ENCODE data around the gene WWOX. TPM values are rescaled to one million over a fixed set of nuclear protein-coding genes. Genes with fewer than 3 reads are reported as not detected.

The WWOX gene
- total RNA-seq, 2 donors from 2014 or later, result 33.8 to 82.5 TPM

DNA sequence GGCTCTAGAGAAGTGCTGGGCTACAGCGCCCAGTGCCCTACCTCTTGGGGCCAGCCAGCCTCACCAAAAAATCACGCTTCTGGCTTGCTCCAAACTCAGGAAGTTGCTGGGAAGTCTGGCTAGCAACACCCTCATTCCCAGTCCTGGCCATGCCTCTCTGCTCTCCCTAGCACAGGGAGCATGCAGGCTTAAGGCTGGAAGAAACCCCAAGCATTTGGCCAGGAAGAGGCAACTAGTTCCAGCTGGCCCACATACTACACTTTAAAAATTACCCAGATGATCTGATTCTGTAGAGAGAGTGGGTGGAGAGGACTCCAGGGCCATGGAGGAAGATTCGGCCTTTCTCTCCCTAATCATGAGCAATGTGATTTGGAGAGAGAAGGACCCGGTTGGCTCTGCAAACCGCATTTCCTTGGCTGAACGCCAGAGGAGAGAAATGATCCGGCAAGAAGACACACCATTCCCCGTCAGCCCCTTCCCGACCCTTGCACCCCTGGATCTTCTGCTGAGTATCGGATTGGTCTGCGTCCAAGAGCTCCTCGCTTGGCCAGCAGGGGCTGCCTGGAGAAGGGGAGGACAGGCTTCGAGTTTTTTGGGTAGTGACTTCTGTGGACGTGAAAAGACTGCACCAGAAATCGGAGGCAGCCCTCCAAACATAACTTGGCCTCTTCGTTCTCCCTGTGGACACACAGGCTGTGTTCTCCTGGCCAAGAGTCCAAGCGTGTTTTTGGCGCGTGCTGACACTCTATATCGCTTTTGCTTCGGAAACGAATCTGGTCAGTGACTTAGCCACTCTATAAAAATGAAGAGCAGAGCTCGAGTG is 406.3 kb downstream of the WWOX start:
- DNase-seq (ENCODE audit: low spot score) (peak; percentile 15), ATAC-seq (ENCODE audit: insufficient number of reproducible peaks, low FRiP score, low read depth) (peak; percentile 56)
- peaks cover 5 to 23% of the 10 kb centered on the region in 2 donors for H3K4me1 ChIP-seq (ENCODE audit: control insufficient read depth in 1 of 2, low read depth in 2 of 2)
- H3K36me3 ChIP-seq, result no peaks in the 10 kb centered on the region
- H3K27ac ChIP-seq, result peak overlapping the region; percentile 13 to 23
- H3K27me3 ChIP-seq (replicated peaks; ENCODE audit: insufficient read depth), result no peaks in the 10 kb centered on the region
- H3K4me3 ChIP-seq, result peak overlapping the region; percentile 64
- TF ChIP-seq, protein P1, sequence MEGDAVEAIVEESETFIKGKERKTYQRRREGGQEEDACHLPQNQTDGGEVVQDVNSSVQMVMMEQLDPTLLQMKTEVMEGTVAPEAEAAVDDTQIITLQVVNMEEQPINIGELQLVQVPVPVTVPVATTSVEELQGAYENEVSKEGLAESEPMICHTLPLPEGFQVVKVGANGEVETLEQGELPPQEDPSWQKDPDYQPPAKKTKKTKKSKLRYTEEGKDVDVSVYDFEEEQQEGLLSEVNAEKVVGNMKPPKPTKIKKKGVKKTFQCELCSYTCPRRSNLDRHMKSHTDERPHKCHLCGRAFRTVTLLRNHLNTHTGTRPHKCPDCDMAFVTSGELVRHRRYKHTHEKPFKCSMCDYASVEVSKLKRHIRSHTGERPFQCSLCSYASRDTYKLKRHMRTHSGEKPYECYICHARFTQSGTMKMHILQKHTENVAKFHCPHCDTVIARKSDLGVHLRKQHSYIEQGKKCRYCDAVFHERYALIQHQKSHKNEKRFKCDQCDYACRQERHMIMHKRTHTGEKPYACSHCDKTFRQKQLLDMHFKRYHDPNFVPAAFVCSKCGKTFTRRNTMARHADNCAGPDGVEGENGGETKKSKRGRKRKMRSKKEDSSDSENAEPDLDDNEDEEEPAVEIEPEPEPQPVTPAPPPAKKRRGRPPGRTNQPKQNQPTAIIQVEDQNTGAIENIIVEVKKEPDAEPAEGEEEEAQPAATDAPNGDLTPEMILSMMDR (IDR thresholded peaks at IDR 0.05), result peak; percentile 45
- no peaks in the 10 kb centered on the region for H3K9me3 ChIP-seq

DNA sequence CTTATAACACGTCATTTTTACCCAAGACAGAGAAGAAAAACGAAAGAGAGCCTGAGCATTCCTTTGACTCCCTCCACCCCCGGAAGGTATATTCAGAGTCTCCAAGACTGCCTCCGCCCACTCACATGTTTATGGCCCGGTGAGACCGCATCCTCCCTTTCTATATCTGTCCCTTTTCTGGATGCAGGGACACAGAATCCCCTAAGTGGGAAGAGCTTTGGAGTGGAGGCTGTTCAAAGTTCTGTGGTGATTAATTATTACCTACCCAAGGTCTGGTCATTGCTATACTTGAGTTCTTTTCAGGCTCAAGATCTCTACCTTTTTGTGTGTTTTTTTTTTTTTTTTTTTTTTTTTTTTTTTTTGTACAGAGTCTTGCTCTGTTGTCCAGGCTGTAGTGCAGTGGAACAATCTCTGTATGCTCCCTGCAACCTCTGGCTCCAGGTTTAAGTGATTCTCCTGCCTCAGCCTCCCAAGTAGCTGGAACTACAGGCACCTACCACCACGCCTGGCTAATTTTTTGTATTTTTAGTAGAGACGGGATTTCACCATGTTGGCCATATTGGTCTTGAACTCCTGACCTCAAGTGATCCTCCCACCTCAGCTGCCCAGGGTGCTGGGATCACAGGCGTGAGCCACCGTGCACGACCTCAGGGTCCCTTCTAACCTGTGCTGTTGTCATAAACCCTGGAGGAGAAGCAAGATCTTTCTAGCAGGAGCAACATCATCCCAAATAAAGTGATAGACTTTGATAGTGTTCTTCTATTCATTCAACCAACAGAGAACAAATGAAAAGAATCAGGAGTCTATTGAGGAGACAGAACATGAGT is 407.1 kb downstream of the WWOX start:
- peak overlapping the region; percentile 64 for H3K4me3 ChIP-seq
- DNase-seq (ENCODE audit: low spot score) (no peak), ATAC-seq (ENCODE audit: insufficient number of reproducible peaks, low FRiP score, low read depth) (no peak)
- peak overlapping the region in 1 of 2 donors; percentile 13 for H3K27ac ChIP-seq
- TF ChIP-seq, protein P1 (IDR thresholded peaks at IDR 0.05), result no peak
- no peaks in the 10 kb centered on the region for H3K27me3 ChIP-seq (replicated peaks; ENCODE audit: insufficient read depth)
- no peaks in the 10 kb centered on the region for H3K36me3 ChIP-seq
- peaks cover 5 to 23% of the 10 kb centered on the region in 2 donors for H3K4me1 ChIP-seq (ENCODE audit: control insufficient read depth in 1 of 2, low read depth in 2 of 2)
- no peaks in the 10 kb centered on the region for H3K9me3 ChIP-seq

DNA sequence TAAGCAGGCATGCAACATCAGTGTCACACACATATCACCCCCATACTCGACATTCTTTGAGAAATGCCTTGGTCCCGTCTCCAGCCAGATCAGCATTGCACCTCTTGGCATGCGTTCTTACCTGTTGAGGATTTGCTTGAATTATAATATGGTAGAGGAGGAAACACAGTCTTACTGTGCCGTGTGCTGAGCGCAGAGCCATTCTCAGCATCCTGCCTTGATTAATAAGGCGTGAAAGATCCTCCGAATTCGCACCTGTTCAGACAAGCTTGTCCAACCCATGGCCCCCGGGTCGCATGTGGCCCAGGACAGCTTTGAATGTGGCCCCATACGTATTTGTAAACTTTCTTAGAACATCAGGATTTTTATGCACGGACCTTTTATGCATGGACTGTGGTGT is 408.1 kb downstream of the WWOX start:
- Histone ChIP-seq H3K9me3 (no peaks in the 10 kb centered on the region), H3K4me3 (no peak overlapping the region), H3K4me1 (ENCODE audit: control insufficient read depth in 1 of 2, low read depth in 2 of 2) (peaks cover 5 to 23% of the 10 kb centered on the region in 2 donors), H3K36me3 (no peaks in the 10 kb centered on the region), H3K27me3 (replicated peaks; ENCODE audit: insufficient read depth) (no peaks in the 10 kb centered on the region), H3K27ac (no peak overlapping the region)
- TF ChIP-seq, protein P1 (IDR thresholded peaks at IDR 0.05), result no peak
- DNase-seq (ENCODE audit: low spot score), result no peak
- ATAC-seq (ENCODE audit: insufficient number of reproducible peaks, low FRiP score, low read depth), result no peak

DNA sequence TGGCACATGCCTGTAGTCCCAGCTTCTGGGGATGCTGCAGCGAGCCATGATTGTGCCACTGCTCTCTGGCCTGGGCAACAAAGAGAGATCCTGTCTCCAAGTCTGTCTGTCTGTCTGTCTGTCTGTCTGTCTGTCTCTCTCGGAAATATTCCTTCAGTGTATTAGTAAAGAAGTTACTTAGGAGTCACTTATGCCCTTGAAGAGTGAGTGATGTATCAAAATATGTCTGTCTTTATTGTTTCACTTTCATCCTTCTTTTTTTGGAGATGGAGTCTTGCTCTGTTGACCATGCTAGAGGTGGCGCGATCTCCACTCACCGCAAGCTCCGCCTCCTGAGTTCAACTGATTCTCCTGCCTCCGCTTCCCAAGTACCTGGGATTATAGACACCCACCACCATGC is 410.5 kb downstream of the WWOX start:
- Histone ChIP-seq H3K36me3 (no peaks in the 10 kb centered on the region), H3K27me3 (replicated peaks; ENCODE audit: insufficient read depth) (no peaks in the 10 kb centered on the region), H3K4me1 (ENCODE audit: control insufficient read depth in 1 of 2, low read depth in 2 of 2) (peaks cover 4 to 16% of the 10 kb centered on the region in 2 donors), H3K4me3 (no peak overlapping the region), H3K27ac (no peak overlapping the region), H3K9me3 (no peaks in the 10 kb centered on the region)
- DNase-seq (ENCODE audit: low spot score), result no peak
- no peak for ATAC-seq (ENCODE audit: insufficient number of reproducible peaks, low FRiP score, low read depth)
- TF ChIP-seq, protein P1 (IDR thresholded peaks at IDR 0.05), result no peak

DNA sequence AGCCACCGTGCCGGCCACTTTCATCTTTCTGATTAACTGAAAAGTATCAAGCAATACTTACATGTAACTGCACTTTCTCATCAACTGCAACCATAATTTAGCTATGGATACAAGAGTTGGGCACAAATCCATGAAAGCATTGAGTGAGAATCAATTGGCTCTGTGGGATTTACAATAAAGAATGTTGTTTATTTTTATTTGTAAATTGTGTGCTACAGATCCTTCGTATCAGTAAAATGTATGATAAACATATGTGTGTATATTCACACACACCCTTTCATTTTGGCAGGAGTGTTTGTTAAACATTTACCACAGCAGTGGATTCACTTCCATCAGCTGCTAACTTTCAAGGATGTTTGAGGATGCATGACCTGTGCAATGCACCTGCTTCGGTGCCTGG is 411.0 kb downstream of the WWOX start:
- Histone ChIP-seq H3K4me1 (ENCODE audit: control insufficient read depth in 1 of 2, low read depth in 2 of 2) (peaks cover 0 to 10% of the 10 kb centered on the region in 2 donors), H3K9me3 (no peaks in the 10 kb centered on the region), H3K27me3 (replicated peaks; ENCODE audit: insufficient read depth) (no peaks in the 10 kb centered on the region), H3K27ac (no peak overlapping the region), H3K4me3 (no peak overlapping the region), H3K36me3 (no peaks in the 10 kb centered on the region)
- TF ChIP-seq, protein P1 (IDR thresholded peaks at IDR 0.05), result no peak
- DNase-seq (ENCODE audit: low spot score) (no peak), ATAC-seq (ENCODE audit: insufficient number of reproducible peaks, low FRiP score, low read depth) (no peak)
